Measurements from ENCODE around the gene HYAL4.

The HYAL4 gene

DNA sequence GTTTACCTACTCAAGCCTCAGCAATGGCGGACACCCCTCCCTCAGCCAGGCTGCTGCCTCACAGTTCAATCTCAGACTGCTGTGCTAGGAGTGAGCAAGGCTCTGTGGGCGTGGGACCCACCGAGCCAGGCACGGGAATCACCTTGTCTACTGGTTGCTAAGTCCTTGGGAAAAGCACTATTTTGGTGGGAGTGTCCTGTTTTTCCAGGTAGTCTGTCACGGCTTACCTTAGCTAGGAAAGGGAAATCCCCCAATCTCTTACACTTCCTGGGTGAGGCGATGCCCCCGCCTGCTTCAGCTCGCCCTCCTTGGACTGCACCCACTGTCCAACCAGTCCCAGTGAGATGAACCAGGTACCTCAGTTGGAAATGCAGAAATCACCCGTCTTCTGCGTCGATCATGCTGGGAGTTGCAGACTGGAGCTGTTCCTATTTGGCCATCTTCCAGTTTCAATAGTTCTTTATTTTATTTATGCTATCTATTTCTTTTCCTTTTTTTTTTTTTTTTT is at the start of gene HYAL4:
Gene HYAL4, plus strand, starts transcription at position 458 of the 508 bp plus-strand sequence. CDS start 23,105 bp downstream, outside the sequence.
- TF ChIP-seq GATA3 (IDR thresholded peaks at IDR 0.05; ENCODE audit: low read depth, low read length) (no peak), GATA2 (IDR thresholded peaks at IDR 0.05; ENCODE audit: low read depth, low read length) (no peak)

DNA sequence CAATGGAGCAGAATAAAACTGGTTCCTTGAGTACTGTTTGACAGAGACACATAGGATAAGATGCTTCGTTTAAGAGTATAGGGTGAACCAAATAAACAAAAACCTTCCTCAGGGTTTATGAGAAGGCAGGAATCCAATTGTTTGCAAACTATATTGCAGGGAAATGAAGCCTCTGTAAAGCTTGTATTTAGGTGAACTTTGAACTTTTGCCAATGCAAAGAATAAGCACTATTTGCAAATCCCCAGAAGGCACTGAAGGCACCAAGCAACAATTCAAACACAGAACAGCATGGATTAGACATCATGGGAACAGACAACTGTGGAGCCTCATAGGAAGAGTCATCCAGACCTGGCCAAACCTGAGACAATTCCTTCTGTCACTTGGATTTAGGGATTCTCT is 49.1 kb upstream of the HYAL4 start:
- TF ChIP-seq GATA3 (IDR thresholded peaks at IDR 0.05; ENCODE audit: low read depth, low read length) (no peak), GATA2 (IDR thresholded peaks at IDR 0.05; ENCODE audit: low read depth, low read length) (no peak)

DNA sequence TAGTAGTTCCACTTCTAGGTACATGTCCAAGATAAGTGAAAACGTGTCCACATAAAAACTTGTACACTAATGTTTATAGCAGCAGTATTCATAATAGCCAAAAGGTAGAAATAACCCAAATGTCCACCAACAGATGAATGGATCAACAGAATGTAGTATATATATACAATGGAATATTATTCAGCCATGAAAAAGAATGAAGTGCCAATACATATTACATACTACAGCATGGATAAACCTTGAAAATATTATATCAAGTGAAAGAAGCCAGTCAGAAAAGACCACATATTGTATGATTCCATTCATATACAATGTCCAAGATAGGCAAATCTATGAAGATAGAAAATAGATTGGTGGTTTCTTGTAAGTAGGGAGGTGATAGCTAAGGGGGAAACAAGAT is 48.4 kb upstream of the HYAL4 start:
- TF ChIP-seq GATA2 (IDR thresholded peaks at IDR 0.05; ENCODE audit: low read depth, low read length) (no peak), GATA3 (IDR thresholded peaks at IDR 0.05; ENCODE audit: low read depth, low read length) (no peak)

- TF ChIP-seq GATA2 (IDR thresholded peaks at IDR 0.05; ENCODE audit: low read depth, low read length) (no peak), GATA3 (IDR thresholded peaks at IDR 0.05; ENCODE audit: low read depth, low read length) (no peak)
Observed at GRCh38 chr7:123797673-123798531, 47.1 kb upstream of the HYAL4 start.

DNA sequence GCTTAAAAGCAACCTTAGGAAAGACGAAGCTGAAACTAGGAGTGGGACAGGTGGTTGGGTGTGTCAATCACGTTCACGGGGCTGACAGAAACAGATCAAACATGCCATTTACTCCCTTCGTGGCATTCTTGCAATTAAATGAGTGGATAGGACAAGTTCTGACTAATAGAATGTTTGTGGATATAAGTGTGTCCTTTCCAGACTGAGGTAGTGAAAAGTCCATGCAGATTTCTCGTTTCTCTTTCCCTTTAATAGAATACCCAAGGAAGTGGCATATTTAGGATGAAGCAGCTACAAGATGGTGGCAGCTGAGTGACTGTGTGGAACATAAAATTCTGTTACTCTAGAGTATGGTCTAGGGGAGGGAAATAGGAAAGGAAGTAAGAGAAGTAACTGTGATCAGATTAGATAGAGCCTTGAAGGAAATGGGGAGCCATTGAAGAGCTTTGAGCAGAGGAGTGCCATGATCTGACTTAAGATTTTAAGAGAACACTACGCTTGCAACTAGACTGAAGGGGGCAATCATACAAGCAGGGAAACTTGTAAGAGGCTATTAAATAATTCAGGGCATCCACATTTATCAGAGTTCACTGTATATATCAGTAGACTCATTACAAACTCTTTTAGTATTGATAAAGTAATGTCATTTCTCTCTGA is 46.3 kb upstream of the HYAL4 start:
- TF ChIP-seq GATA2 (IDR thresholded peaks at IDR 0.05; ENCODE audit: low read depth, low read length), result no peak
- no peak for TF ChIP-seq GATA3 (IDR thresholded peaks at IDR 0.05; ENCODE audit: low read depth, low read length)

DNA sequence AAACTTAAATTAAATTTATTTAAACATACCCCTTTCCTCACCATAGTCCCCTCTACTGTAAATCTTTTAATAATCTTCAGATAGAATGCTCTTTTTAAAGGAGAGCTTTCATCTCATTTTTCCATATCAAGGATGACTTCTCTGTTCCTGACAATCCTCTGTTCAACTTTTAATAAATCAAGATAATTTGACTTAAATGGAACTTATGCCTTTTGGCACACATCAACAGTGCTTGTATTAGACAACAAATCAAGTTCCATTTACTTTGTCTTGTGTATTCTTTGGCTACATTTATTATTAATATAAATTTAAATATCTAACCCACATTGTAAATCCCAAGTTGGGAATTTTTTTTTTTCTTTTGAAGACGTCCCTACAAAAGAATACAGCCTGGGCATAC is 42.7 kb upstream of the HYAL4 start:
- TF ChIP-seq GATA2 (IDR thresholded peaks at IDR 0.05; ENCODE audit: low read depth, low read length) (no peak), GATA3 (IDR thresholded peaks at IDR 0.05; ENCODE audit: low read depth, low read length) (no peak)

GRCh38 chr7:123805287-123805686 is 39.7 kb upstream of the HYAL4 start:
- TF ChIP-seq GATA2 (IDR thresholded peaks at IDR 0.05; ENCODE audit: low read depth, low read length) (no peak), GATA3 (IDR thresholded peaks at IDR 0.05; ENCODE audit: low read depth, low read length) (no peak)

- TF ChIP-seq GATA3 (IDR thresholded peaks at IDR 0.05; ENCODE audit: low read depth, low read length), result no peak
- no peak for TF ChIP-seq GATA2 (IDR thresholded peaks at IDR 0.05; ENCODE audit: low read depth, low read length)
Observed at GRCh38 chr7:123809471-123809870, 35.5 kb upstream of the HYAL4 start.

DNA sequence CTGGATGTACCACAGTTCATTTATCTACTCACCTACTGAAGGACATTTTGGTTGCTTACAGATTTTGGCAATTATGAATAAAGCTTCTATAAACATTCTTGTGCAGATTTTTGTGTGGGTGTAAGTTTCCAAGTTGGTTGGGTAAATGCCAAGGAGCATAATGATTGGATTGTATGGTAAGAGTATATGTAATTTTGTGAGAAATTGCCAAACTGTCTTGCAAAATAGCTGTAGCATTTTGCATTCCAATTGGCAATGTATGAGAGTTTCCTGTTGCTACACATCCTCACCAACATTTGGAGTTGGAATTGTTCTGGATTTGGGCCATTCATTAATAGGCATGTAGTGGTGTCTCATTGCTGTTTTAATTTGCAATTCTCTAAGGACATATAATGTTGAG is 33.9 kb upstream of the HYAL4 start:
- no peak for TF ChIP-seq GATA3 (IDR thresholded peaks at IDR 0.05; ENCODE audit: low read depth, low read length)
- TF ChIP-seq GATA2 (IDR thresholded peaks at IDR 0.05; ENCODE audit: low read depth, low read length), result no peak

- TF ChIP-seq GATA2 (IDR thresholded peaks at IDR 0.05; ENCODE audit: low read depth, low read length) (no peak), GATA3 (IDR thresholded peaks at IDR 0.05; ENCODE audit: low read depth, low read length) (no peak)
Observed at GRCh38 chr7:123816916-123817315, 28.1 kb upstream of the HYAL4 start.

GRCh38 chr7:123819001-123819400 is 26.0 kb upstream of the HYAL4 start:
- no peak for TF ChIP-seq GATA2 (IDR thresholded peaks at IDR 0.05; ENCODE audit: low read depth, low read length)
- no peak for TF ChIP-seq GATA3 (IDR thresholded peaks at IDR 0.05; ENCODE audit: low read depth, low read length)

GRCh38 chr7:123820864-123821263 is 24.1 kb upstream of the HYAL4 start:
- TF ChIP-seq GATA3 (IDR thresholded peaks at IDR 0.05; ENCODE audit: low read depth, low read length) (no peak), GATA2 (IDR thresholded peaks at IDR 0.05; ENCODE audit: low read depth, low read length) (no peak)

- TF ChIP-seq GATA3 (IDR thresholded peaks at IDR 0.05; ENCODE audit: low read depth, low read length) (no peak), GATA2 (IDR thresholded peaks at IDR 0.05; ENCODE audit: low read depth, low read length) (no peak)
Observed at GRCh38 chr7:123821320-123821719, 23.6 kb upstream of the HYAL4 start.

- no peak for TF ChIP-seq GATA3 (IDR thresholded peaks at IDR 0.05; ENCODE audit: low read depth, low read length)
- TF ChIP-seq GATA2 (IDR thresholded peaks at IDR 0.05; ENCODE audit: low read depth, low read length), result no peak
Observed at GRCh38 chr7:123823898-123824753, 20.8 kb upstream of the HYAL4 start.
